Activated CD4-positive, CD25-positive, alpha-beta regulatory T cell treated with anti-CD3 and anti-CD28 coated beads, Interleukin-2, amount 50 U/mL, for 72 hours (primary cell): ENCODE measurements around the gene NAALADL1.
"Not testable (repeated sequence)": the region's sequence is repeated elsewhere in the genome, so short reads cannot be mapped to it uniquely, and the experiment has no call there.

Experiments used
- DNase-seq: peaks from one replicate; pipeline ENCODE4 v3.0.0; 2021

NAALADL1 gene

DNA sequence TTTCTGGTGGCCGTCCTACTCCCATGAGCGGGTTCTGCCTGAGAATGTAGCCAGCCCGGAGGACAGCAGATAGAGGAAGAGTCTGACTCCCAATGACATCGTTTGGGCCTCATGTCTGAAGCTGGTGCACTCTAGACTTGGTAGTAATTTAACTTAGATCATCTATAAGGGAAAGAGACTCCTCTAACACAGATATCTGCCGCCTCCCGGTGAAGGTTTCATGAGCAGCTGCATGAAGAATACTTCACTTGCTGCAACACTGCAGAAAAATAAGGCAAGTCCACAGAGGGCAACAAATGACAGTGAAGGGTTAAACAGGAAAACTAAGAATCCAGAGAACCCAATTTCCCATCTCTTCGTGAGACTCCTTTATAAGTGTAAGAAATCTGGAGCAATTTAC, 50.3 kb downstream of the NAALADL1 start:
- DNase-seq, result no peak

DNA sequence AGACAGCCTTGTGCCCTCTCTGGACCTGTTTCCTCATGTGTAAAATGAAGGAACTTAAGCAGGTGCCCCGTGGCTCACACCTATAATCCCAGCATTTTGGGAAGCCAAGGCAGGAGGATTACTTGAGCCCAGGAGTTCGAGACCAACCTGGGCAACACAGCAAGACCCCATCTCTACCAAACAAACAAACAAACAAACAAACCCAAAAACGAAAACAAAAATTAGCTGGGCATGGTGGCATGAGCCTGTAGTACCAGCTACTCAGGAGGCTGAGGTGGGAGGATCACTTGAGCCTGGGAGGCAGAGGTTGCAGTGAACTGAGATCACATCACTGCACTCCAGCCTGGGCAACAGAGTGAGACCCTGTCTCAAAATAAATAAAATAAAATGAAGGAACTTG, 54.4 kb downstream of the NAALADL1 start:
- not testable (repeated sequence) for DNase-seq

DNA sequence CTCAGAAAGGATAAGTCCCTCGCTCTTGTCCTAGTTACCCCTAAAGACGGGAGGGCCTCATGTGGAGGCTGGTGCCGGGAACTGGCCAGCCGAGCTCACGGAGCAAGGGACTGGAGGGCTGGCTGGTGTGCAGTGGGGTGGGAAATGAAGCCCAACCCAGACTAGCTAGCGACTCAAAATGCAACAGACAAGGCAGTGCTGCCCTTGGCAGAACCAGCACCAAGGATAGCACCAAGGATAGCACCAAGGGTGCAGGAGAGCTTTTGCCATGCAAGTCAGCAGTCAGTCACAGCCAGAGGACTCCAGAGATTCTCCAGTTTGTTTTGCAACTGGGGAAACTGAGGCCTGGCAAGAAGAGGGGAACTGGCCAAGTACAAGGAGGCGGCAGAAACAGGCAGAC, 55.1 kb downstream of the NAALADL1 start:
- DNase-seq, result no peak

DNA sequence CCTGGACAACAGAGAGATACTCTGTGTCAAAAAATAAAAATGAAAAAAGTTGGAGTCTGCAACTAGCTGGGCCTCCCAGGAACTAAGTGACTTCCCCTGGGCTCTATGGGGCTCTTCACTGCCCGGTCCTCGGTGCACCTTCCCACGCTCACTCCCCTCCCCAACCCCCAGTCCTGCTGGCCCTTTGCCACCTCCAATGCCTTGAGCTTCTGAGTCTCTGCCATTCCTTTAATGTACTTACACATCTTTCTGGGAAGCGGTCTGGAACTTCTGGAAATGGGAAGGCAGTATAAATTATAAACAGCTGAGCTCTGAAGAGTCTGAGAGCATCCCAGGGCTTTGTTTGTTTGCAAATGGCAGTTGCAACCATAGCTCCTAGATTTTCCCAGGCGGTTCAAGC, 55.6 kb downstream of the NAALADL1 start:
- no peak for DNase-seq

DNA sequence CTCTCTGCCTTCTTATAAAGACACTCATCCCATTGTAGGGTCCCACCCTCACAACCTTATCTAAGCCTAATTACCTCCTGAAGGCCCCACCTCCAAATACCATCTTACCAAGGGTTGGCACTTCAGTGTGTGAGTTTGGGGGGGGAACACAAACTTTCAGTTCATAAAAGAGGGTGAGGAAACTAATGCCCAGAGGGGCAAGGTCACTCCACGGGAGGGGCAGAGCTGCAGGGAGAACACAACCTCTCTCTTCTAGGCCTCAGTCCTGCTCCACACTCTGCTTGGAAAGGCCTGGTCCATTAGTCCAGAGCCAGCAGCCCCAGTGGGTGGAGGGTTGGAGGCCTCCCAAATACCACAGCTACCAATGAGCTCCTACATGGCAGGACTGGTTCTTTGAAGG, 58.9 kb downstream of the NAALADL1 start:
- no peak for DNase-seq

DNA sequence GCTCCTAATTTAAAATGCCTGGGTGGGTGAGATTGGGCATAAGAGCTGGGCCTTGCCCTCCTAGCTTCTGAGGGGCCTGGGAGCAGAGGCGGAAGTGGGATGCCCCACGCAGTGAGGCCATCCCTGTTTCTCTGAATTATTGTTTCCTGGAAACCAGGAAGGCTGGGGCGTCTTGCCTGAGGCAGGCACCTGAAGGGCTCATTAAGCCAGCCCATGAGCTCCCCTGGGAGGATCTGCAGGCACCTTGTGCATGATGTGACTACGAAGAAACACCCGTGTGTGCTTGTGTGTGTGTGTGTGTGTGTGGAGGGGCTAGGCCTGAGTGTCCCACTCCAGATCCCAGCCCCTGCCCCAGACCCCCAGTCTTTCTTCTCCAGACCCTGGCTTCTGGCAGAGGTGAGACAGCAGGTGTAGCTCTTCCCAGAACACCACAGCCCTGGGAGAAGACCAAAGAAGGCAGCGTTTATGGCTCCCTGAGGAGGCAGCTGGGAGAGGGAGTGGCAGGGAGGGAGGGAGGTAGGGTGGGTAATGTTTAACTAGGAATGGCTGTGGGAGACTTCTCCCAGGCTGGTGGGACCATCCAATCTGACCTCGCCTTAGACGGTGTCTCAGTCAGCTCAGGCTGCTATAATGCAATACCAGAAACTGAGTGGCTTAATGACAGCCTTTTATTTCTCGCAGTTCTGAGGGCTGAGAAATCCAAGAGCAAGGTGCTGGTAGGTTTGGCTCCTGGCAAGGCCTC, 59.5 kb downstream of the NAALADL1 start:
- DNase-seq, result no peak

DNA sequence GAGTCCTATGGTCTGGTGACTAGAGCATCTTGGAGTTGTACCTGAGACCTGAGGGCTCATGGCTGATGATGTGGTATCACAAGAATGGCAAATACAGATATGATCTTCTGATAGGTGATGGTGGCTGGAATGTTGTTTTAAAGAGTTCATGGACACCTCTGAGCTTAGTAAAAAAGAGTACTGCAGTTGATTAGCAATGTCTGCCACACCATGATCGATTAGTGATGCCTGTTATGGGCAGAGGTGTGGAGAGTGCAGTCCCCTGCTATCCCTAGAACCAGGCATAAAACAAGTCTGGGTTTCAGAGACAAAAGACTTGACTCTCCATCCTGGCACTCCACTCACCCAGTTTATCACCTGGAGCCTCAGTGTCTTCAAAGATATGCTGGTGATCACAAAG, 60.2 kb downstream of the NAALADL1 start:
- no peak for DNase-seq

DNA sequence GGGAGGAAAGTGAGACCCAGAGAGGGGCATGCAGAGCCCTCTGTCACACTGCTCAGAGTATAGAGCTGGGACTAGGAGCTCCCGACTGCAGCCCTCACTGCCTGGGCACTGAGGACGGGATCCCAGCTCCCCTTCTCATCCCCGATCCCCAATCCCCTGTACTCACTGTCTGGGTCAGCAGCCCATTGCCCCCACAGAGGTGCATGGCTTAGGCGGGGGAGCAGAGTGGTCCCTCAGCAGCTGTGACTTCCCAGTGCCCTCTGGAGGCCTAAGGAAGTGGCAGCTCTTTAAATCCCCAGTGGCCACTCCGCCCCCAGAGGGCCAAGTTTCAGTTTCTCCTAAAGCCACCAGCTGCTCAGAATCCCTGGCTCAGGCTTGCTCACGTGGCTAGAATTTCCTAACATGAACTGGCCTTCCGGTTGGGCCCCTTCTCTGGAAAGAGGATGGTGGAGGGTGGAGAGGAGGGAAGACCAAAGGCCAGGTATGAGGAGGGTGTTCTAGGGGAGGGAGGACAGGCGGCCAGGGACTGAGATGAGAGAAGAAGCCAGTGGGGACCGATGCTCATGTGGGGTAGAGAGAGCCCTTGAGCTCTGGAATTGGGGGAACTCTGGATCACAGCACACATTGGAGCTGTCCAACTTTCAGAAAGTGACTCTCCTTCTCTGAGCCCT, 61.5 kb downstream of the NAALADL1 start, which contains the start of gene BATF2:
Gene BATF2 (minus strand): TSS at position 262 of the 671 bp plus-strand sequence. CDS start 57 bp downstream, at position 205.
- no peak for DNase-seq

DNA sequence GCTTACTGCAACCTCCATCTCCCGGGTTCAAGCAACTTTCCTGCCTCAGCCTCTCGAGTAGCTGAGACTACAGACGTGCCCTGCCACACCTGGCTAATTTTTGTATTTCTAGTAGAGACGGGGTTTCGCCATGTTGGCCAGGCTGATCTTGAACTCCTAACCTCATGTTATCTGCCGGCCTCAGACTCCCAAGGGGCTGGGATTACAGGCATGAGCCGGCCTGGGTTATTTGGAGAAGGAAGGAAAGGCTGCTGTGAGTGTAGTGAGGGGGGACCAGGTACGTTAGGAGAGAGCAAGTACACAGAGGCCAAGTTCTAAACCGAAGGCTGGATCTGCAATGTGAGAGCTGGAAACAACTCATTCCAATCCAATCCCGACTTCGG, 62.0 kb downstream of the NAALADL1 start:
- DNase-seq, result no peak
